B cell (primary cell): ENCODE data around the gene JSRP1. TPM values are rescaled to one million over a fixed set of nuclear protein-coding genes. Genes with fewer than 3 reads are reported as not detected.

Experiments used
- ATAC-seq: fragments of 200-7000 bp; cut with Tn5 transposase; one replicate; pipeline ENCODE4 v1.10.0; 2021; ENCODE audit warnings: low read depth, mild to moderate bottlenecking, moderate number of reproducible peaks, moderate library complexity
- CTCF ChIA-PET: fragments of 350-600 bp; sonication (Branson Sonifier 250); formaldehyde crosslinking; loops from one replicate; lab custom pipeline; 2021; ENCODE audit warnings: antibody characterized with exemption, inconsistent platforms; lab: Charles Lee
- POLR2A ChIA-PET: fragments of 350-600 bp; sonication (Branson Sonifier 250); formaldehyde crosslinking; loops from one replicate; lab custom pipeline; 2021; ENCODE audit warnings: antibody characterized with exemption; lab: Charles Lee
- DNase-seq: peaks from one replicate; pipeline ENCODE4 v3.0.0; 2013
- H2AFZ ChIP-seq: 2 replicates; pipeline ENCODE4 v1.6.1; 2012; ENCODE audit warnings: mild to moderate bottlenecking, low read depth, low read length; ENCODE audit not compliant: insufficient read depth, poor library complexity, severe bottlenecking
- H3K27ac ChIP-seq, 2 donors: 1 replicate in 1 of 2; 2 replicates in 1 of 2; pipeline ENCODE4 v1.5.1; 2012 to 2013; ENCODE audit warnings: low read length in 2 of 2, mild to moderate bottlenecking in 2 of 2, moderate library complexity in 1 of 2
- H3K27me3 ChIP-seq, 4 experiments: fragments of 200-600 bp in 1 of 4; sonication (generic) in 1 of 4; replicated peaks in 1 of 4; 1 replicate in 2 of 4; 2 replicates in 2 of 4; pipeline versions ENCODE4 v1.6.1 to v1.7.0; 2013 to 2016; ENCODE audit warnings: low read length in 3 of 4, mild to moderate bottlenecking in 2 of 4, mixed read lengths in 1 of 4, moderate library complexity in 1 of 4; ENCODE audit not compliant: insufficient read depth in 4 of 4, control insufficient read depth in 3 of 4; ENCODE audit errors: control extremely low read depth in 1 of 4
- H3K36me3 ChIP-seq, 2 experiments: replicated peaks in 1 of 2; 1 replicate in 1 of 2; 2 replicates in 1 of 2; pipeline versions ENCODE4 v1.6.1 to v1.7.1; 2013; ENCODE audit warnings: low read length in 1 of 2; ENCODE audit not compliant: insufficient read depth in 2 of 2, control insufficient read depth in 1 of 2; ENCODE audit errors: control extremely low read depth in 1 of 2, extremely low read depth in 1 of 2
- H3K4me1 ChIP-seq, 2 donors: fragments of 200-600 bp in 1 of 2; sonication (generic) in 1 of 2; 1 replicate in 1 of 2; 2 replicates in 1 of 2; pipeline versions ENCODE4 v1.5.1 to v1.6.1; 2013 to 2017; ENCODE audit warnings: low read length in 2 of 2; ENCODE audit not compliant: control insufficient read depth in 2 of 2, insufficient read depth in 2 of 2
- H3K4me2 ChIP-seq: replicated peaks from 2 replicates; pipeline ENCODE3; 2012; ENCODE audit warnings: mild to moderate bottlenecking, low read depth, low read length; ENCODE audit not compliant: poor library complexity, severe bottlenecking
- H3K4me3 ChIP-seq, 5 experiments: fragments of 200-600 bp in 1 of 5; sonication (generic) in 1 of 5; 1 replicate in 3 of 5; 2 replicates in 2 of 5; pipeline versions ENCODE4 v1.5.1 to v1.7.0; 2011 to 2016; ENCODE audit warnings: low read length in 4 of 5, mild to moderate bottlenecking in 4 of 5, low read depth in 2 of 5, control low read depth in 1 of 5, moderate library complexity in 1 of 5; ENCODE audit not compliant: insufficient read depth in 1 of 5; ENCODE audit errors: control extremely low read depth in 1 of 5, extremely low read depth in 1 of 5
- H3K79me2 ChIP-seq: fragments of 200-600 bp; sonication (generic); one replicate; pipeline ENCODE4 v1.6.0; 2016; ENCODE audit warnings: low read length; ENCODE audit not compliant: control insufficient read depth, insufficient read depth
- H3K9ac ChIP-seq: fragments of 200-600 bp; sonication (generic); 2 replicates; pipeline ENCODE4 v1.6.1; 2017; ENCODE audit warnings: mild to moderate bottlenecking, low read length, moderate library complexity
- H3K9me3 ChIP-seq, 3 donors: one replicate each; pipeline versions ENCODE4 v1.6.1 to v1.7.1; 2013; ENCODE audit warnings: low read length in 2 of 3; ENCODE audit not compliant: control insufficient read depth in 2 of 3, insufficient read depth in 1 of 3; ENCODE audit errors: control extremely low read depth in 1 of 3
- H4K20me1 ChIP-seq: 2 replicates; pipeline ENCODE4 v1.6.0; 2012; ENCODE audit warnings: mild to moderate bottlenecking, low read length; ENCODE audit not compliant: insufficient read depth, control insufficient read depth, poor library complexity, severe bottlenecking
- H3K27ac Mint-ChIP-seq: one replicate; pipeline ENCODE4 v1.8.0; 2021; ENCODE audit warnings: mixed read lengths
- H3K27me3 Mint-ChIP-seq: one replicate; pipeline ENCODE4 v1.8.0; 2021; ENCODE audit warnings: mixed read lengths
- H3K4me1 Mint-ChIP-seq: one replicate; pipeline ENCODE4 v1.8.0; 2021; ENCODE audit warnings: mixed read lengths
- H3K4me3 Mint-ChIP-seq: one replicate; pipeline ENCODE4 v1.8.0; 2021; ENCODE audit warnings: mixed read lengths
- H3K9me3 Mint-ChIP-seq: one replicate; pipeline ENCODE4 v1.8.0; 2022; ENCODE audit warnings: mixed read lengths; ENCODE audit not compliant: insufficient read depth
- EZH2 ChIP-seq: IDR thresholded peaks from 2 replicates; pipeline ENCODE4 v1.6.1; 2012; ENCODE audit warnings: borderline replicate concordance, low read depth, mild to moderate bottlenecking, moderate library complexity, low read length; ENCODE audit not compliant: insufficient read depth, poor library complexity, severe bottlenecking
- WGBS: methylation state at CpG from one replicate; pipeline ENCODE4 v1.1.5; 2013; ENCODE audit warnings: missing lambda C conversion rate; ENCODE audit not compliant: insufficient coverage; 5-methylcytosine and 5-hydroxymethylcytosine counted together
- intact Hi-C: fragments of 100-400 bp; cut with micrococcal nuclease; formaldehyde crosslinking; loops from one replicate; pipeline ENCODE4 v1.10.0; 2022
- polyA plus RNA-seq: library from polyadenylated mRNA; depleted of rRNA; stranded (reverse); fragments of >200 nt; gene quantifications from 2 replicates; pipeline ENCODE4 v1.2.3, GENCODE V29; 2012
- total RNA-seq, 2 donors: library from RNA; stranded (reverse); fragments of 120-200 nt in 1 of 2; gene quantifications; 1 replicate in 1 of 2; 2 replicates in 1 of 2; pipeline versions ENCODE4 v1.2.3 to v1.2.4, GENCODE V29; 2013 to 2022
- TF ChIP-seq, protein P1 (sequence below): fragments of 200-600 bp; IDR thresholded peaks from one replicate; pipeline ENCODE4 v1.8.0; 2022; ENCODE audit warnings: antibody characterized with exemption, mild to moderate bottlenecking

JSRP1 gene
- total and polyA plus RNA-seq, 2 donors (not counting 1 experiment from before 2014, with no cell fraction given) = 2.1 to 3.0 TPM

DNA sequence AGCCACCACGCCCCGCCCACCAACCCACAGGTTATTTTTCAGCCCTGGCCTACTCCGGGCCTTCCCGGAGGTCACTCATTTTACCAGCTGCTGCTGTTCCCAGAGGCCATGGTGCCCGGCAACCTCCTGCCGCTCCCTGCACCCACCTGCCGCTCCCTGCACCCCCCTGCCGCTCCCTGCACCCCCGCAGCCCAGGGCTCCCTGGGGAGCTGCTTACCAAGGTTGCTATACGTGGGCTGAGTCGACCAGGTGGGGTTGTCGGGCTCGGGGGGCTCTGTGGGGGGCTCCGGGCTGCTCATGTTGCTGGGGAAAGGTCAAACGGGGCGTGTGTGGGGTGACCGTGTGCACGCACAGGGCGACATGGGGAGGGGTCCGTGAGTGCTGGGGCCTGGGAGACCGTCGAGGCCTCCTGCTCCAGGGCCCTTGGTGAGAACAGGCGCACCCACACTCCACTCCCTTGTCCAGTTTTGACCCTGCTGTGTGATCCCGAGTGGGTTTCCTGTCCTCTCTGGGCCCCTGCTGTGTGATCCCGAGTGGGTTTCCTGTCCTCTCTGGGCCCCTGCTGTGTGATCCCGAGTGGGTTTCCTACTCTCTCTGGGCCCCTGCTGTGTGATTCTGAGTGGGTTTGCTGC lies 24.5 kb upstream of the JSRP1 start:
- no peaks in the 10 kb centered on the region for H3K9me3 Mint-ChIP-seq
- H3K27me3 Mint-ChIP-seq = no peaks in the 10 kb centered on the region
- Histone ChIP-seq H3K4me1 (peaks cover 16 to 35% of the 10 kb centered on the region in 2 donors), H3K27me3 (no peaks in the 10 kb centered on the region), H3K4me3 (no peak overlapping the region), H3K36me3 (no peaks in the 10 kb centered on the region), H4K20me1 (peaks cover 11% of the 10 kb centered on the region), H3K9me3 (no peaks in the 10 kb centered on the region), H3K9ac (no peak overlapping the region), H3K4me2 (peak overlapping the region; percentile 33), H3K27ac (no peak overlapping the region), H2AFZ (no peak overlapping the region), H3K79me2 (peaks cover 41% of the 10 kb centered on the region)
- no peak for ATAC-seq
- CTCF ChIA-PET = interaction anchor here (1.2 to 5.0 kb wide), 3 partner anchors 8 to 113 kb away, joined by 4 to 30 read pairs (median 5); no protein-coding TSS in a partner anchor
- intact Hi-C loops = no loop called here
- no peak for DNase-seq
- TF ChIP-seq, protein P1, sequence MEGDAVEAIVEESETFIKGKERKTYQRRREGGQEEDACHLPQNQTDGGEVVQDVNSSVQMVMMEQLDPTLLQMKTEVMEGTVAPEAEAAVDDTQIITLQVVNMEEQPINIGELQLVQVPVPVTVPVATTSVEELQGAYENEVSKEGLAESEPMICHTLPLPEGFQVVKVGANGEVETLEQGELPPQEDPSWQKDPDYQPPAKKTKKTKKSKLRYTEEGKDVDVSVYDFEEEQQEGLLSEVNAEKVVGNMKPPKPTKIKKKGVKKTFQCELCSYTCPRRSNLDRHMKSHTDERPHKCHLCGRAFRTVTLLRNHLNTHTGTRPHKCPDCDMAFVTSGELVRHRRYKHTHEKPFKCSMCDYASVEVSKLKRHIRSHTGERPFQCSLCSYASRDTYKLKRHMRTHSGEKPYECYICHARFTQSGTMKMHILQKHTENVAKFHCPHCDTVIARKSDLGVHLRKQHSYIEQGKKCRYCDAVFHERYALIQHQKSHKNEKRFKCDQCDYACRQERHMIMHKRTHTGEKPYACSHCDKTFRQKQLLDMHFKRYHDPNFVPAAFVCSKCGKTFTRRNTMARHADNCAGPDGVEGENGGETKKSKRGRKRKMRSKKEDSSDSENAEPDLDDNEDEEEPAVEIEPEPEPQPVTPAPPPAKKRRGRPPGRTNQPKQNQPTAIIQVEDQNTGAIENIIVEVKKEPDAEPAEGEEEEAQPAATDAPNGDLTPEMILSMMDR = no peak
- TF ChIP-seq EZH2 = no peak
- H3K4me1 Mint-ChIP-seq = peaks cover 28% of the 10 kb centered on the region
- WGBS = 82% methylated on average over 19 of the region's 26 CpGs
- no peak overlapping the region for H3K4me3 Mint-ChIP-seq
- no peak overlapping the region for H3K27ac Mint-ChIP-seq
- POLR2A ChIA-PET = interaction anchor here (0.6 to 8.9 kb wide), 3 partner anchors 8 to 17 kb away, joined by 4 to 65 read pairs (median 4); no protein-coding TSS in a partner anchor
